Testis (tissue), 3 donors: ENCODE data around the gene GNPTAB. TPM values are rescaled to one million over a fixed set of nuclear protein-coding genes. Genes with fewer than 3 reads are reported as not detected.

Experiments
- DNase-seq: peaks from one replicate; pipeline ENCODE4 v3.0.0-alpha.2; 2019
- H3K27ac ChIP-seq, 2 donors: fragments of 200-600 bp; sonication (generic); one replicate each; pipeline ENCODE4 v1.5.1; 2019
- H3K27me3 ChIP-seq: fragments of 200-600 bp; sonication (generic); one replicate; pipeline ENCODE4 v1.5.1; 2019
- H3K36me3 ChIP-seq: fragments of 200-600 bp; sonication (generic); one replicate; pipeline ENCODE4 v1.5.1; 2017; ENCODE audit warnings: low read depth; ENCODE audit errors: missing control alignments
- H3K4me1 ChIP-seq: fragments of 200-600 bp; sonication (generic); one replicate; pipeline ENCODE4 v1.5.1; 2019
- H3K4me3 ChIP-seq, 2 donors: fragments of 200-600 bp; sonication (generic); one replicate each; pipeline ENCODE4 v1.5.1; 2017 to 2019
- H3K9me3 ChIP-seq: fragments of 200-600 bp; sonication (generic); one replicate; pipeline ENCODE4 v1.5.1; 2017
- CTCF ChIP-seq, 3 experiments: fragments of 450-650 bp in 2 of 3; fragments of 200-600 bp in 1 of 3; sonication (generic) in 1 of 3; IDR thresholded peaks; one replicate each; pipeline ENCODE4 v1.5.1; 2016 to 2019; ENCODE audit warnings: antibody characterized with exemption in 3 of 3, mild to moderate bottlenecking in 2 of 3, moderate library complexity in 1 of 3
- POLR2A ChIP-seq: fragments of 450-650 bp; IDR thresholded peaks from one replicate; pipeline ENCODE4 v1.6.1; 2017; ENCODE audit warnings: antibody characterized with exemption, mild to moderate bottlenecking, moderate library complexity
- WGBS, 2 donors: methylation state at CpG; one replicate each; pipeline ENCODE4 v1.1.5; 2018; 5-methylcytosine and 5-hydroxymethylcytosine counted together
- intact Hi-C: fragments of 100-400 bp; cut with DNase I; formaldehyde crosslinking; loops from one replicate; pipeline ENCODE4 v1.15.1; 2023; ENCODE audit warnings: low total_unique reads
- polyA plus RNA-seq: library from polyadenylated mRNA; stranded (reverse); fragments of 350-450 nt; fragmentation: Illumina TruSeq; extraction: RNeasy Lipid Tissue Mini Kit (QIAGEN cat#74804); gene quantifications from one replicate; pipeline ENCODE4 v1.2.3, GENCODE V29; 2014; ENCODE audit warnings: low read depth, low replicate concordance; ENCODE audit not compliant: insufficient read depth
- total RNA-seq, 2 donors: library from RNA; depleted of rRNA; stranded (reverse); fragments of >200 nt; gene quantifications; one replicate each; pipeline ENCODE4 v1.2.3, GENCODE V29; 2016

GNPTAB gene
- total and polyA plus RNA-seq, 3 donors from 2014 or later: 19.1 to 41.3 (median 39.6) TPM

GRCh38 chr12:101733166-101733565 is 97.6 kb downstream of the GNPTAB start:
- 88 to 93% methylated on average over 2 of the region's 2 CpGs for WGBS, 2 donors
- H3K4me1 ChIP-seq: no peaks in the 10 kb centered on the region
- no peak overlapping the region for H3K4me3 ChIP-seq
- H3K36me3 ChIP-seq: no peaks in the 10 kb centered on the region
- no peak for DNase-seq
- no peaks in the 10 kb centered on the region for H3K9me3 ChIP-seq
- H3K27ac ChIP-seq: no peak overlapping the region
- no peaks in the 10 kb centered on the region for H3K27me3 ChIP-seq
- TF ChIP-seq CTCF (IDR thresholded peaks at IDR 0.05) (no peak), POLR2A (no peak)
- intact Hi-C loops: no loop called here

GRCh38 chr12:101732318-101732717 is 98.4 kb downstream of the GNPTAB start:
- no peak for TF ChIP-seq CTCF (IDR thresholded peaks at IDR 0.05)
- no peak for TF ChIP-seq POLR2A
- Histone ChIP-seq H3K36me3 (no peaks in the 10 kb centered on the region), H3K4me3 (no peak overlapping the region), H3K4me1 (no peaks in the 10 kb centered on the region), H3K27me3 (no peaks in the 10 kb centered on the region), H3K9me3 (no peaks in the 10 kb centered on the region), H3K27ac (no peak overlapping the region)
- intact Hi-C loops: no loop called here
- DNase-seq: no peak
- 90 to 96% methylated on average over 1 of the region's 1 CpG for WGBS, 2 donors

GRCh38 chr12:101729842-101730241 is 100.9 kb downstream of the GNPTAB start:
- no peak for DNase-seq
- no peaks in the 10 kb centered on the region for H3K36me3 ChIP-seq
- no peaks in the 10 kb centered on the region for H3K4me1 ChIP-seq
- TF ChIP-seq POLR2A: no peak
- no peak for TF ChIP-seq CTCF (IDR thresholded peaks at IDR 0.05)
- H3K9me3 ChIP-seq: no peaks in the 10 kb centered on the region
- intact Hi-C loops: no loop called here
- H3K27me3 ChIP-seq: no peaks in the 10 kb centered on the region
- no peak overlapping the region for H3K4me3 ChIP-seq
- no peak overlapping the region for H3K27ac ChIP-seq

- TF ChIP-seq CTCF (IDR thresholded peaks at IDR 0.05): no peak
- no peak for TF ChIP-seq POLR2A
- intact Hi-C loops: no loop called here
- Histone ChIP-seq H3K36me3 (no peaks in the 10 kb centered on the region), H3K9me3 (no peaks in the 10 kb centered on the region), H3K4me1 (no peaks in the 10 kb centered on the region), H3K27ac (no peak overlapping the region), H3K4me3 (no peak overlapping the region), H3K27me3 (no peaks in the 10 kb centered on the region)
- DNase-seq: no peak
These were observed 103.7 kb downstream of the GNPTAB start for GRCh38 chr12:101727098-101727497.

GRCh38 chr12:101722392-101722791 is 108.4 kb downstream of the GNPTAB start:
- DNase-seq: no peak
- 97% methylated on average over 4 of the region's 4 CpGs for WGBS, 2 donors
- H3K4me3 ChIP-seq: no peak overlapping the region
- H3K9me3 ChIP-seq: no peaks in the 10 kb centered on the region
- H3K36me3 ChIP-seq: no peaks in the 10 kb centered on the region
- no peak overlapping the region for H3K27ac ChIP-seq
- intact Hi-C loops: no loop called here
- TF ChIP-seq POLR2A (no peak), CTCF (IDR thresholded peaks at IDR 0.05) (no peak)
- H3K4me1 ChIP-seq: no peaks in the 10 kb centered on the region
- H3K27me3 ChIP-seq: no peaks in the 10 kb centered on the region
